Activated CD8-positive, alpha-beta memory T cell treated with anti-CD3 and anti-CD28 coated beads for 1 hour (primary cell): ENCODE measurements around the gene PQBP1.

Experiments used
- DNase-seq, 2 donors: peaks; one replicate each; pipeline ENCODE4 v3.0.0-alpha.2; 2020; ENCODE audit warnings: low read depth in 1 of 2; ENCODE audit errors: extremely low read depth in 1 of 2

Gene PQBP1

GRCh38 chrX:48901069-48901468, 3.3 kb downstream of the PQBP1 start:
- DNase-seq: no peak

GRCh38 chrX:48902135-48902534, 4.4 kb downstream of the PQBP1 start:
- no peak for DNase-seq

DNA sequence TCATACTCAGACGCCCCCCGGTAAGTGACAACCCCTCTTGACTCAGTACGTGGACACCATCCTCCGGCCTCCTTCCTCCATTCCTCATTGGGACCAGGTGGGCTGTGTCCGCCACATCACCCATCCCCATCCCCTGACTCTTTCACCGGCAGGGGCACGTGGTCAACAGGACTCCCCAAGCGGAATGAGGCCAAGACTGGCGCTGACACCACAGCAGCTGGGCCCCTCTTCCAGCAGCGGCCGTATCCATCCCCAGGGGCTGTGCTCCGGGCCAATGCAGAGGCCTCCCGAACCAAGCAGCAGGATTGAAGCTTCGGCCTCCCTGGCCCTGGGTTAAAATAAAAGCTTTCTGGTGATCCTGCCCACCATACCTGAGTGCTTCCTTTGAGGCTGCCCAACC, 5.0 kb downstream of the PQBP1 start:
- DNase-seq: no peak

- DNase-seq: no peak
Observed at GRCh38 chrX:48903290-48903689, 5.6 kb downstream of the PQBP1 start.

DNA sequence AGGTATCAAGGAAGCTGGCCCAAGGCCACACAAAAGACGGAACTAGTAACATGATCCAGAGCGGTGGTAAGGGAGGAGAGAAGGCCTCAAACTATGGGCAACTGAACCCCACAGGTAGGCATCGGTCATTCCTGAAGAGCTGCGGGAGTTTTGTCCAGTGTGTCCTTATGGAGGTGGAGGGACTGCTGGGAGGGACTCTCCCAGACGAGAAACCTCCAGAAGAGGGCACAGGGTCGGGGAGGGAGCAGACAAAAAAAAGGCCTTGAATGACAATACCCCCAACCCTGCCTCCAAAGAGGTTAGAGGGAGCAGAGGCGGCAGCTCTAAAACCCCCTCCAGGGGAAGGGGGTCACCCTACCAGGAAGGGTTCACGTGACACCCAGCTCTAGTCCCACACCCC, 6.5 kb downstream of the PQBP1 start:
- DNase-seq: no peak

- DNase-seq: no peak
Observed at GRCh38 chrX:48904626-48905025, 6.9 kb downstream of the PQBP1 start.

GRCh38 chrX:48905090-48905790, 7.5 kb downstream of the PQBP1 start:
- no peak for DNase-seq

- DNase-seq: no peak
Observed at GRCh38 chrX:48908600-48908999, 10.9 kb downstream of the PQBP1 start.

DNA sequence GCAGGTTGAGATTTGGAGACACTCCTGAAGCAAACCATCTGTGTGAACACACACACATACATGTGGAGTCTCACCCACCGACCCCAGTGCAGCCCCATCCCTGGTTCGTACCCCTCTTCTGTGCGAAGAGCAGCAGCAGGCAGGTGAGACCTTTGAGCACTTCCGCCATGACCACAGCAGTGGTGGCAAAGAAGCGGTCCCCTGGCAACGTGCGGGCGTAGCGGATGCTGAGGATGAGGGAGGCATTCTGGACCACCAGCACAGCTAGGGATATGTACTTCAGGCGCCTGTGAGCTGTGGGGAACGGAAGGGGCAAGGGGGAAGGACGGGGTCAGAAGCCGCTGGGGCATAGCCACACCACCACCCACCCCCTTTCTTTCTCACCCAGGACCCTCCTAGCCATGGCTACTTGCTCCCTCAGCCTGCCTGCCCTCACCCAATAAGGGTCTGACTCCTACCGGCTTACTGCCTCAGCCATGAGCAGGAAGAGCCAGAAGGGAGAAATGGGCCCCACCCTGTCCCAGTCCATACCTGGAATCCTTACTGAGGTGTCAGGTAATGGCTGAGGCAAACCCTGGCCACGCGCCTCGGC, 12.1 kb downstream of the PQBP1 start:
- DNase-seq: no peak

DNA sequence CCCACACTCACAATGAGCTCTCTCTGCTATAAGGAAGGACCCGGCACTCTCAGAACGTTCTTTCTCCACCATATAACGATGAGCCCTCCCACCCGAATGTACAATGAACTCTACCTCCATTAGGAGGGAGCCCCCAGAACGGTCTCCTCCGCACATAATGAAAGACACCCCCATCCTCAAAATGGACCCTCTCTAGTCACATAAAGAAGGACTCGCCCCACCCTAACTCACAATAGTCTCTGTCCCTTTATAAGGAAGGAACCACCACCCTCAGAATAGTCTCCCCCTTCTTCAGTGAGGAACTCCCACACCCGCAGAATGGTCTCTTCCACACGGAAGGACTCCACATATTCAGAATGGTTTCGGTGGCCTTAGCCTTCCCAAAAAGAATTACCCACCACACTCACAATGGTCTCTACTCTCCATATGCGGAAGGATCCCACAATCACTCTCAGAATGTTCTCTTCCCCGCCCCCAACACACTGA, 13.2 kb downstream of the PQBP1 start:
- DNase-seq: no peak

DNA sequence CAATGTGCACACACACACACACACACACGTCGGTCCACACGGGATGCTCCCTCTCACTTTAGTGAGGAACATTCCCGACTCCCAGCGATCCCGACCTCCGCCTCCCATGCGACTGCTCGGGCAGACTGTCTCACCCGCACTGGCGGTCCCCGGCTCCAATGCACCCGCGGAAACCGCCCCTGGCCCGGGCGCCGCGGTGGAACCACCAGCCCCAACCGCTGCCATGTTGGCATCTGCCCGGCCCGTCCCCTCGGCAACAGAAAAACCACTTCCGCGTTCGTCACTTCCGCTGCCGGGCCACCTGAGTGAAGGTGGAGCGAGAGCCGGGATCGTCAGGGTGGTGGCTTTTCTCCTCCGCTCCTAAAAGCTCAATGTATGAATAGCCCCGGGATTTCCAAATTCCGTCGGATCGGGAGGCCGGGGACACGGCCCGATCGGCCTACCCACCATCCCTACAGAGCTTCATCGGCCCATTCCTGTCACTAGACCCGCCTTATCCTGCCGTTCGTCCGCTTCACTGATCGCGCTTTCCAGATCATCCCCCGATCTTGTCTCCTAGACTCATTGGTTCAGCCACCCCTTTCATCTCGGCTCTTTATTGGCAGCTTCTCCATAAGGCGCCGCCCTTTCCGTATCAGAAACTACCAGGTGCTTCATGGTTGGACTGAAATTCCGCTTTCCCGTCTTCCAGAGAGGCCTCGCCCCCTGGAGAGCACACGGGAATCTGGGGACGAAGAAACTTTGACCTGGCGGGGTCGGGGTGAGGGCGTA, 13.9 kb downstream of the PQBP1 start, which contains the start of gene SLC35A2:
Gene SLC35A2 (minus strand): TSS at position 235 of the 771 bp plus-strand sequence. CDS start 10 bp downstream, at position 225.
- peak; percentile 67 to 80 for DNase-seq

- DNase-seq: no peak
Observed at GRCh38 chrX:48913605-48914366, 16.1 kb downstream of the PQBP1 start.

DNA sequence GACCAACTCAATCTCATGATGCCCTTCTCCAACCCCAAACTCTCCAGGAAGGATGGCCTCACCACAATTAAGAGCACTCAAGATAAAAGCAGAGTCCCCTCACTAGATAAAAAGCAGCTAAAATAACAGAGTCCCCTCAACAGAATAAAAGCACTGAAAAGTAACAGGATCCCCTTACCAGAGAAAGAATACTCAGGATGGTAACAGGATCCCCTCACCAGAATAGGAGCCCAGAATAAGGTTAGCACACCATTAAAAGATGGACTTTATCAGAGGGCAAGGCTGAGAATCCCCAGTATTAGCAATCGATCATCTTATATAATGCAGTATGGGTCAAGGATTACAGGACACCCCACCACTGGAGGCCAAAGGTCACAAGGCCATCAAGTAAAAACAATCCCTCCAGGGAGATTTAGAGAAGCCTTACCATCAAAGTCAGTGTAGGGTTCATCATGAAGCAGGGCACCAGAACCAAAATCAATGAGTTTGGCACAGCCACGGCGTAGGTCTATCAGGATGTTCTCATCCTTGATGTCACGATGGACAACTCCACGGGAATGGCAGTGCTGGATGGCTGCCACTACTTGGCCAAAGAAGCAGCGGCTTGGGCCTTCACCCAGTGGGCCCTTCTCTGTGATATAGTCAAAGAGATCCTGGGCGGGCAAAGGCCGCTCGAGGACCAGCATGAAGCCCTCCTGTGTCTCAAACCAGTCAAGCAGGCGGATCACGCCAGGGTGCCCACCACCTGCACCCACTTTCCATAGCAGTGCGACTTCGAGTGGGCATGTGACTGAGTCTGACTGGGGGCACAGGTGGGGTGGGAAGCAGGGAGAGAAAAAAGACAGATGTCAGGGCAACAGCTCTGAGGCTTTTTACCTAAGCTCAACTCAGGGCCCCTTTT, 17.1 kb downstream of the PQBP1 start:
- DNase-seq: no peak

DNA sequence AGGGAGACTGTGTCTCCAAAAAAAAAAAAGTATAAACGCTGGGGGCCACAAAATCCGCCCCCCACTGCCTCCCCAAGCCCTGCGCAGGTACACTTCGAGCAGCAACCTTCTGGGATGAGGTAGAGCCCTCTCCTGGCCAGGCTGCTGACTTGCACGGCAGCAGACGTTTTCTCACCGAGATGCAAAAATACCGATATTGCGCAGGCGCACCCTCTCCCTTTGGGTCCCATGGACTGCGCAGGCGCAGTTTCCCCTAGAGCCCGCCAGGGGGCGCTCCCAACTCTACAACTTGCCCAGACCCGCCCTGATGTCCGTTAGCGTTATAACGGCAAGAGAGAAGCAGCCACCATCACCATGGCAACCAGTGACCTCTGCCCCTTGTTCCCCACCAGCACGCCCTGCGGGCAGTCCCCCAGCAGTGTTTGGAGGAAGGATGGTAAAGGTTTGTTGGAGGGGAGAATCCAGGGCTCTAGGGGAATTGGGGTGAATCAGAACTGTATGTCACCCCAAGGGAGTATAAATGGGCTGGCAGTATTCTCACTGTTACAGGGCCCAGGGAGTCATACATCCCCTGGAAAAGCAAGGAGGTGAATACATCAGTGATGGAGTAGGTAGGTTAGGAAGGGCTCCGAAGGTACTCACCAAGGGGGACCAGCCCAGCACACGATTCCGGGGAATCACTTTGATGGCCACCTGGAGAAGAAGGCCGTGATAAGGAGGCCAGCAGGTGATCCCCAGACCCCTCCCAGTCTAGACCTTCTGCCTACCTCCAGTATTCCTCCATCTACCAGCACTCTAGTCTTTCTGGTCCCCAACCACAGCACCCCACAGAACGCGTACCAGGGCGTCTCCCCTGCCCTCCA, 19.6 kb downstream of the PQBP1 start:
- peak; percentile 67 to 73 for DNase-seq

DNA sequence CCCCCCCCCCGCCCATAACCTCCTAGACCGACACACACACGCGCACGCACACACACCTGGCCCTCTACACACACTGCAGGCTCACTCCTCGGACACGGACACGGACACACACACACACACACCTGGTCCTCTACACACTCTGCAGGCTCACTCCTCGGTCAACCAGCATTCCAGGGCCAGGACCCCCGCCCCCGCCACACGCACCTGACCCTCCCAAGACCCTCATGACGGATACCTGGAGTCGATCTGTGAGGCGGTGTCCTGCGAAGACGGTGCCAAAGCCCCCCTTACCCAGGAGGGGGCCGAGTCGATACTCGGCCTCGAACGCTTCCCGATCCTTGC, 20.5 kb downstream of the PQBP1 start:
- DNase-seq: no peak

- peak; percentile 80 to 82 for DNase-seq
Observed at GRCh38 chrX:48918643-48919340, 21.1 kb downstream of the PQBP1 start, which contains the start of gene PIM2. Gene PIM2, minus strand, starts transcription at chrX:48919024. Its CDS starts 190 bp downstream, at chrX:48918834.

GRCh38 chrX:48919360-48919841, 21.7 kb downstream of the PQBP1 start:
- no peak for DNase-seq
